CD4-positive, alpha-beta T cell treated with Interleukin-17A for 4 hours (primary cell): Measurements from ENCODE around the gene STK32C.

Experiments
- DNase-seq: peaks from one replicate; pipeline ENCODE4 v3.0.0-alpha.2; 2020; ENCODE audit warnings: mixed read lengths

The STK32C gene

GRCh38 chr10:132206377-132206745 is 101.4 kb downstream of the STK32C start:
- DNase-seq: no peak

GRCh38 chr10:132205650-132206376 is 101.9 kb downstream of the STK32C start:
- DNase-seq: no peak

- DNase-seq: no peak
Observed at GRCh38 chr10:132204781-132205473, 102.8 kb downstream of the STK32C start.

GRCh38 chr10:132204078-132204780 is 103.5 kb downstream of the STK32C start:
- no peak for DNase-seq

GRCh38 chr10:132203256-132204077 is 104.3 kb downstream of the STK32C start:
- no peak for DNase-seq

GRCh38 chr10:132202070-132202970 is 105.4 kb downstream of the STK32C start:
- no peak for DNase-seq

GRCh38 chr10:132201111-132201969 is 106.4 kb downstream of the STK32C start:
- no peak for DNase-seq

GRCh38 chr10:132200344-132201110 is 107.2 kb downstream of the STK32C start:
- DNase-seq: no peak

GRCh38 chr10:132199854-132200311 is 107.9 kb downstream of the STK32C start:
- DNase-seq: no peak

GRCh38 chr10:132199268-132199853 is 108.4 kb downstream of the STK32C start:
- DNase-seq: no peak

- DNase-seq: no peak
Observed at GRCh38 chr10:132198381-132199181, 109.2 kb downstream of the STK32C start.

GRCh38 chr10:132198068-132198370 is 109.7 kb downstream of the STK32C start:
- DNase-seq: no peak

- no peak for DNase-seq
Observed at GRCh38 chr10:132197271-132198067, 110.3 kb downstream of the STK32C start.

- no peak for DNase-seq
Observed at GRCh38 chr10:132196178-132197113, 111.3 kb downstream of the STK32C start.

- no peak for DNase-seq
Observed at GRCh38 chr10:132195366-132196075, 112.2 kb downstream of the STK32C start.

- no peak for DNase-seq
Observed at GRCh38 chr10:132194726-132195125, 113.0 kb downstream of the STK32C start.
